ENCODE measurements around the gene CDC45. TPM values are rescaled to one million over a fixed set of nuclear protein-coding genes. Genes with fewer than 3 reads are reported as not detected.

CDC45 gene
- polyA plus RNA-seq, 1 experiment: 9.3 TPM

DNA sequence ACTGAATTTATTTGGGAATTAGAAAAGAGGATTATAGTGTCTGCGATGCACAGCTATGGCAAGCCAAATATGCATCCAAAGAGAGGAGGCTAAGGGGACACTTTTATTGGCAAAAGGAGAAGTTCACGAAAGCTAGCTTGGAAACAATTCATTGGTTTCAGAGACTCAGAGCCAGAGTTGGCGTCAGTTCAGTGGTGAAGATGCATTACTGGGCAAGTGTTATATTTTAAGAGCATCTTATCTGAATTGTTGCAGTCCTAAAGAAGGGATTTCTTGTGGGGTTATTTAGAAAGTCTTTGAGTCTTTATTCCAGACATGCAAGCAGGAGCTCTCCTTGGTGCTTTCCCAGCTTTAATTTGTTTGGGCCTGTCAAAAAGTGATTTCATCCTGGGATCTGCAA is 29.5 kb downstream of the CDC45 start:
- Histone ChIP-seq H3K9me3 (ENCODE audit: control insufficient read depth, insufficient read depth, low read length) (peaks cover 2% of the 10 kb centered on the region; the same call in 1 of the 2 replicates), H3K27me3 (ENCODE audit: control insufficient read depth, insufficient read depth, low read length) (no peaks in the 10 kb centered on the region), H3K27ac (ENCODE audit: low read depth, low read length) (no peak overlapping the region), H3K4me3 (ENCODE audit: low read depth, low read length) (no peak overlapping the region)
- TF ChIP-seq CTCF (IDR thresholded peaks at IDR 0.05; ENCODE audit: low read depth, low read length): no peak
- ChIA-PET CTCF (no interaction called here), POLR2A (no interaction called here)
- no peak for DNase-seq (ENCODE audit: low read depth, low spot score)

- ChIA-PET POLR2A (no interaction called here), CTCF (no interaction called here)
- Histone ChIP-seq H3K27me3 (ENCODE audit: control insufficient read depth, insufficient read depth, low read length) (no peaks in the 10 kb centered on the region), H3K27ac (ENCODE audit: low read depth, low read length) (no peak overlapping the region), H3K4me3 (ENCODE audit: low read depth, low read length) (no peak overlapping the region), H3K9me3 (ENCODE audit: control insufficient read depth, insufficient read depth, low read length) (peaks cover 2% of the 10 kb centered on the region; the same call in 1 of the 2 replicates)
- no peak for DNase-seq (ENCODE audit: low read depth, low spot score)
- TF ChIP-seq CTCF (IDR thresholded peaks at IDR 0.05; ENCODE audit: low read depth, low read length): no peak
Observed at GRCh38 chr22:19509923-19510322, 30.2 kb downstream of the CDC45 start.

DNA sequence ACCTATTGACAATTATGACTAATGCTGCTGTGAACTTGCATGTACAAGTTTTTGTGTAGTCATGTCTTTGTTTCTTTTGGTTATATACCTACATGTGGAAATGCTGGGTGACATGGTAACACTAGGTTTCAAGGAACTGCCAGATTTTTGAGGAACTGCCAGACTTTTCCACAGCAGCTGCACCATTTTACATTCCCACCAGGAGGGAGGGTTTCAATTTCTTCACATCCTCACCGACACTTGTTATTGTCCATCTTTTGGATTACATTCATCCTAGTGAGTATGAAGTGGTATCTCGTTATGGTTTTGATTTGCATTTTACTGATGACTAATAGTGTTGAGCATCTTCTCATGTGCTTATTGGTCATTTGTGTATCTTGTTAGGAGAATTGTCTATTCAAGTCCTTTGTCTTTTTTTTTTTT is 31.2 kb downstream of the CDC45 start:
- H3K27ac ChIP-seq (ENCODE audit: low read depth, low read length): no peak overlapping the region
- ChIA-PET POLR2A (no interaction called here), CTCF (no interaction called here)
- peaks cover 2% of the 10 kb centered on the region; the same call in 1 of the 2 replicates for H3K9me3 ChIP-seq (ENCODE audit: control insufficient read depth, insufficient read depth, low read length)
- no peaks in the 10 kb centered on the region for H3K27me3 ChIP-seq (ENCODE audit: control insufficient read depth, insufficient read depth, low read length)
- no peak for TF ChIP-seq CTCF (IDR thresholded peaks at IDR 0.05; ENCODE audit: low read depth, low read length)
- DNase-seq (ENCODE audit: low read depth, low spot score): no peak
- no peak overlapping the region for H3K4me3 ChIP-seq (ENCODE audit: low read depth, low read length)

- ChIA-PET POLR2A (no interaction called here), CTCF (no interaction called here)
- TF ChIP-seq CTCF (IDR thresholded peaks at IDR 0.05; ENCODE audit: low read depth, low read length): no peak
- H3K27ac ChIP-seq (ENCODE audit: low read depth, low read length): no peak overlapping the region
- no peak overlapping the region for H3K4me3 ChIP-seq (ENCODE audit: low read depth, low read length)
- no peaks in the 10 kb centered on the region for H3K27me3 ChIP-seq (ENCODE audit: control insufficient read depth, insufficient read depth, low read length)
- no peak for DNase-seq (ENCODE audit: low read depth, low spot score)
- H3K9me3 ChIP-seq (ENCODE audit: control insufficient read depth, insufficient read depth, low read length): peaks cover 2% of the 10 kb centered on the region; the same call in 1 of the 2 replicates
Observed at GRCh38 chr22:19513823-19514222, 34.1 kb downstream of the CDC45 start.

DNA sequence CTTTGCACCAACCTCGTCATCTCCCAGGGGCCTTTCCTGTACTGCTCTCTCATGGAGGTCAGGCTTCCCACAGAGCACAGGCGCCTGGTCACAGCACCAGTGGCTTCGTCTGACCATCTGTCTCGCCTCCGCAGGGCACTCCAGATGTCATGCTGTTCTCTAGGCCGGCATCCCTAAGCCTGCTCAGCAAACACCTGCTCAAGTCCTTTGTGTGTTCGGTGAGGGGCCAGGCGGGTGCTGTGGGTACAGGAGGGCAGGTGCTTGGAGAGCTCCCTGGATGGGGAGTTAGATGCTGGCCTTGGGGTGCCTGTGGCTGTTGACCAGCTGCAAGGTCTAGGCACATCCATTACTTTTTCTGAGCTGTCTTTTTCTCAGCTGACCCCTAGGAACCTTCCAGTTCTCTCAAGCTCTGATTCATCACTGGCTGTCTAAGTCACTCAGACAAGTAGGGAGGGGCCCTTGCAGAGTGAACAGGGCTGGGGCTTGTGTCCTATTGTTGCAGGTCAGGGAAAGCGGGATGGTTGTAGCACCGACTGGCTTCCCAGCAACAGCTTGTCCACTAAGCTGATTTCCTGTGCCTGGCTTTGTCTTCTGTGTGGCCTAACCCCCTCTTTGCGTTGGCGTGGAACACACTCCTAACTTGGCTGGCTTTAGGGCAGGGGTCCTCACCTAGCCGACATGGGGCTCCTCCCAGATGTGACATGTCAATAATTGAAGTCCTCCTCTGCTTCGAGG is 35.3 kb downstream of the CDC45 start:
- ChIA-PET POLR2A (no interaction called here), CTCF (no interaction called here)
- no peak for DNase-seq (ENCODE audit: low read depth, low spot score)

More for the DNA sequence above, 35.3 kb downstream of the CDC45 start:
- no peak for TF ChIP-seq CTCF (IDR thresholded peaks at IDR 0.05; ENCODE audit: low read depth, low read length)
- H3K4me3 ChIP-seq (ENCODE audit: low read depth, low read length): no peak overlapping the region
- H3K9me3 ChIP-seq (ENCODE audit: control insufficient read depth, insufficient read depth, low read length): peaks cover 2% of the 10 kb centered on the region; the same call in 1 of the 2 replicates
- no peak overlapping the region for H3K27ac ChIP-seq (ENCODE audit: low read depth, low read length)
- no peaks in the 10 kb centered on the region for H3K27me3 ChIP-seq (ENCODE audit: control insufficient read depth, insufficient read depth, low read length)

All from AG04450 (cell line).